HL-60 (cell line): ENCODE measurements around the gene PLA2G5.

ENCODE experiments used
- GABPA ChIP-seq: IDR thresholded peaks from 2 replicates; pipeline ENCODE4 v1.6.1; 2012; ENCODE audit warnings: low read depth
- POLR2AphosphoS5 ChIP-seq: IDR thresholded peaks from 2 replicates; pipeline ENCODE4 v1.6.1; 2012; ENCODE audit warnings: low read depth
- SPI1 ChIP-seq: IDR thresholded peaks from 2 replicates; pipeline ENCODE4 v1.6.1; 2012; ENCODE audit warnings: low read depth, mild to moderate bottlenecking, borderline replicate concordance
- TF ChIP-seq, protein P1 (sequence below): IDR thresholded peaks from one replicate; pipeline ENCODE4 v1.5.1; 2011; ENCODE audit warnings: low read length, control low read depth, inconsistent platforms; ENCODE audit not compliant: insufficient read depth
- TF ChIP-seq, protein P2 (sequence below): IDR thresholded peaks from 2 replicates; pipeline ENCODE4 v1.6.1; 2012; ENCODE audit warnings: low read depth; ENCODE audit not compliant: insufficient replicate concordance

DNA sequence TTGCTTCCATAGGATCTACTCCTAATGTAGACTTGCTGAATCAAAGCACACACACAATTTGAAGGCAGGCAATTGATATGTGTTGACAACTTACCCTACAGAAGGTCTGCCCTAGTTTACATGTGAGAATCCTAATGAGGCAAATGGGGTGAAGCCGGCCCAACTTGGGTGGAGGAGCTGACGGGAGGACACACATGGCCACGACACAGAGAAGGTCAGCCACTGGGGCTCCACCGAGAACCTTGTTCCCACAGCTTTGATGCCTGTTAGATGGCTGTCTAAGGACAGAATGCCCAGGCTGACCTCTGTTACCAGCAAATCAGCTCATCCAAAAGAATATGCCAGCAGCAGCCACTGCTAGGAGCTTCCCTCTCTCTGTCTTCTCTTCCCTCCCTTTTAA, 50.8 kb downstream of the PLA2G5 start:
- TF ChIP-seq, protein P1, sequence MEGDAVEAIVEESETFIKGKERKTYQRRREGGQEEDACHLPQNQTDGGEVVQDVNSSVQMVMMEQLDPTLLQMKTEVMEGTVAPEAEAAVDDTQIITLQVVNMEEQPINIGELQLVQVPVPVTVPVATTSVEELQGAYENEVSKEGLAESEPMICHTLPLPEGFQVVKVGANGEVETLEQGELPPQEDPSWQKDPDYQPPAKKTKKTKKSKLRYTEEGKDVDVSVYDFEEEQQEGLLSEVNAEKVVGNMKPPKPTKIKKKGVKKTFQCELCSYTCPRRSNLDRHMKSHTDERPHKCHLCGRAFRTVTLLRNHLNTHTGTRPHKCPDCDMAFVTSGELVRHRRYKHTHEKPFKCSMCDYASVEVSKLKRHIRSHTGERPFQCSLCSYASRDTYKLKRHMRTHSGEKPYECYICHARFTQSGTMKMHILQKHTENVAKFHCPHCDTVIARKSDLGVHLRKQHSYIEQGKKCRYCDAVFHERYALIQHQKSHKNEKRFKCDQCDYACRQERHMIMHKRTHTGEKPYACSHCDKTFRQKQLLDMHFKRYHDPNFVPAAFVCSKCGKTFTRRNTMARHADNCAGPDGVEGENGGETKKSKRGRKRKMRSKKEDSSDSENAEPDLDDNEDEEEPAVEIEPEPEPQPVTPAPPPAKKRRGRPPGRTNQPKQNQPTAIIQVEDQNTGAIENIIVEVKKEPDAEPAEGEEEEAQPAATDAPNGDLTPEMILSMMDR, result no peak
- TF ChIP-seq POLR2AphosphoS5 (no peak), GABPA (no peak), SPI1 (no peak)
- TF ChIP-seq, protein P2, sequence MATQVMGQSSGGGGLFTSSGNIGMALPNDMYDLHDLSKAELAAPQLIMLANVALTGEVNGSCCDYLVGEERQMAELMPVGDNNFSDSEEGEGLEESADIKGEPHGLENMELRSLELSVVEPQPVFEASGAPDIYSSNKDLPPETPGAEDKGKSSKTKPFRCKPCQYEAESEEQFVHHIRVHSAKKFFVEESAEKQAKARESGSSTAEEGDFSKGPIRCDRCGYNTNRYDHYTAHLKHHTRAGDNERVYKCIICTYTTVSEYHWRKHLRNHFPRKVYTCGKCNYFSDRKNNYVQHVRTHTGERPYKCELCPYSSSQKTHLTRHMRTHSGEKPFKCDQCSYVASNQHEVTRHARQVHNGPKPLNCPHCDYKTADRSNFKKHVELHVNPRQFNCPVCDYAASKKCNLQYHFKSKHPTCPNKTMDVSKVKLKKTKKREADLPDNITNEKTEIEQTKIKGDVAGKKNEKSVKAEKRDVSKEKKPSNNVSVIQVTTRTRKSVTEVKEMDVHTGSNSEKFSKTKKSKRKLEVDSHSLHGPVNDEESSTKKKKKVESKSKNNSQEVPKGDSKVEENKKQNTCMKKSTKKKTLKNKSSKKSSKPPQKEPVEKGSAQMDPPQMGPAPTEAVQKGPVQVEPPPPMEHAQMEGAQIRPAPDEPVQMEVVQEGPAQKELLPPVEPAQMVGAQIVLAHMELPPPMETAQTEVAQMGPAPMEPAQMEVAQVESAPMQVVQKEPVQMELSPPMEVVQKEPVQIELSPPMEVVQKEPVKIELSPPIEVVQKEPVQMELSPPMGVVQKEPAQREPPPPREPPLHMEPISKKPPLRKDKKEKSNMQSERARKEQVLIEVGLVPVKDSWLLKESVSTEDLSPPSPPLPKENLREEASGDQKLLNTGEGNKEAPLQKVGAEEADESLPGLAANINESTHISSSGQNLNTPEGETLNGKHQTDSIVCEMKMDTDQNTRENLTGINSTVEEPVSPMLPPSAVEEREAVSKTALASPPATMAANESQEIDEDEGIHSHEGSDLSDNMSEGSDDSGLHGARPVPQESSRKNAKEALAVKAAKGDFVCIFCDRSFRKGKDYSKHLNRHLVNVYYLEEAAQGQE, result no peak
